GM18520 (cell line): ENCODE measurements around the gene BTG4.

Source experiments
- ATAC-seq: cut with Tn5 transposase; IDR thresholded peaks from one replicate; pipeline ENCODE4 v1.9.1; 2021; ENCODE audit not compliant: unreplicated experiment

The BTG4 gene

DNA sequence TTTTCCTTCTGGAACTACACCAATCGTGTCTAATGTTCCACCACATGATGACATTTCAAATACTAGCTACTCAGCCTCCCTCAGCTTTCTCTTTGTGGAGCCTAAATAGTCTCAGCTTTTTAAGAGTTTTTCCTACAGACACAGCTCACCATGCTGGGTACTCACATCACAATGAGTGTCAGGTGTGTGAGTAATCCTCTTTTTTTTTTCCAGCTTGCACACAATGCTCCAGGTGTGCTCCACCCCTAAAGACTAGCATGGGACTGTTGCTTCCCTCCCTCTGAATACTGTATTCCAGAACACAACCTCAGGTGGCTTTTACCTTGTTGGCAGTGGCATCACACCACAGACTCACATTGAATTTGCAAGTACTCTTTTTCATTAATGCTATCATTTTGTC is 11.7 kb downstream of the BTG4 start:
- ATAC-seq: no peak

GRCh38 chr11:111499483-111499882 is 12.7 kb downstream of the BTG4 start:
- ATAC-seq: no peak

- no peak for ATAC-seq
Measured at GRCh38 chr11:111494040-111494439, 18.1 kb downstream of the BTG4 start.

GRCh38 chr11:111490496-111490895 is 21.7 kb downstream of the BTG4 start:
- no peak for ATAC-seq

GRCh38 chr11:111483431-111483830 is 28.8 kb downstream of the BTG4 start:
- ATAC-seq: no peak

GRCh38 chr11:111479666-111480065 is 32.5 kb downstream of the BTG4 start:
- ATAC-seq: no peak

DNA sequence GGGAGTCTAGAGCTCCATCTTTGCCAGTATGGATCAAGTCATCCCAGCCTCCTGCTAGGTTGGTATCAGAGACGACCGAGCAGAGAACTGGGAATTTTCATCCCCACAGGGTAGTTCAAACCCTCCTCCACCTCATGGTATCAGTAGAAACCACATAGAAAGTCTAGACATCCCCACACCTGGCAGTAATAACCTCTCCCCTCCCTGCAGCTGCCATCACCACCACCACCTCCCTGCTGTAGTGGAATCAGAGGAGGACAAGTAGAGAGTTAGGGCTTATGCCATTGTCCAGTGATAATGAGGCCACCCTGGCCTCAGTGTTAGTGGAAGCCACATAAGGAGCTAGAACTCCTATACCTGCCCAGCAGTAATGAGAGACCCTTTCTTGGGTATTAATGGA is 34.3 kb downstream of the BTG4 start:
- ATAC-seq: no peak

DNA sequence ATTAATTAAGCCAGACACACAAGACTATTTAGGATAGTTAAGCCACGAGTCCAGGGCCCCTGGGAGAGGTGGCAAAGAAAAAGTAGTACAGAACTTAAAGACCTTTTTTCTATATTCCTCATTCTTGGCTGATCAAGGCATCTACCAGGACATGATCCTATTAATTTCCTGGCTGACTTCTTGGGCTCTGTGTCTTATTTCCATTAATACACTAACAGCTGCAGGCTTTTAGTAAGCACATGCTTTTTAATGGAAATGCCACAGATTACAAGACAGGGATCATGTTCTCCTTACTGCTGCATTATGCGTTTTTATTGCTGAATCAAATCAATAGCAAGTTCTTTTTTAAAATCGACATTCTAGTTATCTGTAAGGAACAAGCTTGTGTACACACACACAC is 35.2 kb downstream of the BTG4 start:
- no peak for ATAC-seq

DNA sequence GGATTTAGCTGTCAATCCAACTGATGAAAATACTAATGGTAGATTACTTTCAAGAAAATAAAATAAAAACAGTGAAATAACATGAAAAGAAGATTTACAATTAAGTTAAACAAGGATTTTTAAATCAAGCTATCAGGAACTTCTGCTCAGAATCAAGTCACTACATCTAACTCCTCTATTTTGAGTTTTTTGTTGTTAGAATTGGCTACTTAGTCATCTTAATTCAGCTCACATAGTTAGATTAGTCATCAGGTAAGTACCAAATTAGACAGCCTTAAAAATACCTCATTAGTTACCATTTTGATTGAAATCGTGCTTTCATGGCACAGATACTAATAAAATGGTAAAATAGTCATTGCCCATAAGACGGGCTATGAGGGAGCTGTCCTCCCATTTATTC is 35.8 kb downstream of the BTG4 start:
- no peak for ATAC-seq

DNA sequence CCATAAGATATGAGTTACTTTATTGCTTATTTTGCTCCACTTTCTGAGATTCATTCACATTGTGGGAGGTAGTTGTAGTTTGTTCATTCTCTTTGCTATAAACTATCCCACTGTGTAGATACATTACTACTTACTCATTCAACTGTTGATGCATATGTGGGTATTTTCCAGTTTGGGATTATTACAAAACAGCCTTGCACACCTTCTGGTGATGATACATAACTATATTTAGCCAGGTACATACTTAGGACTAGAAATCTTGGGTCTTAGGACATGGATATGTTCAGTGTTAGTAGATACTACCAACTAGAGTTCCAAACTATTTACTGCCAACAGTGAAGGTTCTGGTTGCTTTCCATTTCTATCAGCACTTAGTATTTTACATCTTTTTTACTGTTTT is 37.8 kb downstream of the BTG4 start:
- ATAC-seq: no peak

DNA sequence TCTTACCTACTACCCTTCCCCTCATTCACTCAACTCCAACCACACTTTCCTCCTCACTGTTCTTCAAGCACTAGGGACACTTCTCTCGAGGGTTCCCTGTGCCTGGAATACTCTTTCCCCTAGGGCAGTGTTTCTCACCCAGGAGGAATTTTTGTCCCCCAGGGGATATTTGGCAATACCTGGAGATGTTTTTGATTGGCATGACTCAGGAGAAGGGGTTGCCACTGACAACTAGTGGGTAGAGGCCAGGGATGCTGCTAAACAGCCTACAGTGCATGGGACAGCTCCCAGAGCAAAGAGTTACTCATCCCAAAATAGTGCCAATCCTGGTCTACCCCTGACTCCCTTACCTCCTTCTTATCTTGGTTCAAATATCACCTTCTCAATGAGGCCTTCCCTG is 40.0 kb downstream of the BTG4 start:
- no peak for ATAC-seq

DNA sequence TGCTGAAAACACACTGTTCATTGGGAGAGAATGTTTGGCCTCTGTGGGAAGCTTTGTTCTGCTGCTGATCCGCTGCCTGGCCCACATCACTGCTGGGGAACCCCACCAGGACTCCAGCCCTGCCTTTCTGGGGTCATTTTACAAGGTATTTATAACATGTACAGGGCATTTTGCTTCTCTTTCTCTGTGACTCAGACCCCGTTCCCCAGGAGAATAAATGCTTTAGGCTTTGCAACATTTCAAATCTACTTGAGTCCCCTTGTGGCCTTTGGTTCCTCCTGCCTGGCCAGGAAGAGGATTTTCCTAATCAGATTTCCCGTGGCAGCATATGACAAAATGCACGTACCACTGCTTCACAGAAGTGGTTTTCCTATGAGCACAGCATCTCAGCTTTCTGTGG is 43.0 kb downstream of the BTG4 start:
- no peak for ATAC-seq

DNA sequence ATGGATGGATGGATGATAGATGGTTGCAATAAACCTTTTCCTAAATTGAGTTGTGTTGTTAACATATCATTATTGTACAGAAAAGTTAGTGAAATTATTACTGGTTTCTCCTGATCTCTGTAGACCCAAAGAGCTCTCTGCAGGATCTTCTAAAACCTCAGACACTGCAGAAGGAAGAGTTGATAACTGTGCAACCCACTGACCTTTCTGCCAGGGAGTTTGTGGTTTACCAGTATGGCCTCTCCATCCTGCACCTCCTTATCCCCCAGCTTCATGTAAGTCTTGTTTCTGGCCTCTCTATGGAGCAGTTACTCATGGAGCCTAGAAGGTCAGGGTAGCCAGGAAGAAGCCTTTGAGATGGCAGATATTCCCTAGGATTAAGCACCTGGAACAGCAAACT is 45.6 kb downstream of the BTG4 start:
- no peak for ATAC-seq

DNA sequence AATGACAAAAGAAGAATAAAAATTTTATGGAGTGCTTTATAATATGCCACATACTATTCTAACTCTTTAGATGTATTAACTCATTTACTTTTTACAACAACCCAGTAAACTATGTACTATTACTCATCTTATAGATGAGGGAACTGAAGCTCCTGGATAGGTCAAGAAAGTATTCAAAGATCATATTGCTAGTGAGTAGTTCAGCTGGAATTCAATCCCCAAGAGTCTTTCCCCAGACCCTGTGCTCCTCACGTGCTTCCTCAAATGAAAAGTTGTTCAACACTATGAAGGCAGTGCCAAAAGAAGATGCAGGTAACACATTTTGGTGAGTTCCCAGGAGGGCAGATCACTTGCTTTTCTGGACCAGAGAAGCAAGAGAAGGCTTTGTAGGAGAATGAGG is 46.8 kb downstream of the BTG4 start:
- no peak for ATAC-seq

DNA sequence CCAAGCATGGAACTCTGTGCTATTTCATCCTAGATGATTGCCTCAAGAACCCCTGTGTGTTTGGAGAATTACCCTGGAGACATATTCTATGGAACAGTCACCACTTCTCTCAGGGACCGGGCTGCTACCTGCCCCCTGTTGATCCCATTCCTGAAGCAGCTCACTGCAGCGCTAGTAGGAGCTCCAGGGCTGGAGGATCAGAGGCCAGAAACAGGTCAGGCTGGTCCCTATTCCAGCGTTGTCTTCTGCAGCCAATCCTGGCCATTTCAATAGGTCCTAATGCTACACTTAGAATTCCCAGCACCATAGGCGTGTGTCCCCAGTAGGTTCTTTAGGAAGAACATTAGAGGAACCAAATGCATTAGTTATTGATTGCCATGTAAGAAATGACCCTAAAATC is 48.9 kb downstream of the BTG4 start:
- no peak for ATAC-seq

DNA sequence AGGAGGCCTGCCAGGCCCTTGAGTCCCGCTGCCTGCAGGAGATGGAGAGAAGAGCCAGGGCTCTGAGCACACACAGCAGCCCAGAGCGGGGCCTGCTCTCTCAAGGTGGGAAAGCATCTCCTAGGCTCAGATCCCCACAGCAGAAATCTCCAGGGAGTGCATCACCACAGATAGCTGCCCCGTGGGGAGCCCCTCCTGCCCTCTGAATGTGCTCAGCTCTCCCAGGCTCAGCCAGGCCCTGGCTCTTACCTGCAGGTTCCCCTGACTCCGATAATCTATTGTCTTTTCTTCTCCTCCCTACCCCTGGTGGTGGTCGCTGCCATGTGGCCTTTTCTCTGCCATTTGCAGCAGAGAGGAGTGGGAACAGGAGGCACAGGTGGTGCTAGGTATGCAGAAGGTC is 49.9 kb downstream of the BTG4 start:
- ATAC-seq: no peak

GRCh38 chr11:111461460-111462235 is 50.5 kb downstream of the BTG4 start:
- ATAC-seq: no peak

DNA sequence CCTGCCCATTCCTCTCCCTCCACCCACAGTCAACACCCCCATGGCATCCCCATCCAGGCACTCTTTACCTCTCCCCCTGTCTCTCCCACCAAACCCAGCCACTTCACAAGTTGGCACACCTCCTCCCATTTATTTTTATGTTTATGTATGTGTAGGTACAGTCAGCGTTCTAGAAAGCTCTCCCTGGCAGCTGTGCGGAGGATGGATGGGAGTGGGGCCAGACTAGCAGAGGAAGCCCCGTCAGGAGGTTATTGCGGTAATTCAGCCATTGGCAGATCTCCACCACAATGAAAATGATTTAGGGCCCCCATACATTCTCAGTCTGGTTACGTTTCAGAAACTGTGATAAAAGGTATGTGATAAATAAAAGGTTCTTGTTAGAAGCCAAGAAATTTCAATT is 51.3 kb downstream of the BTG4 start:
- ATAC-seq: no peak

GRCh38 chr11:111460340-111460739 is 51.8 kb downstream of the BTG4 start:
- no peak for ATAC-seq

DNA sequence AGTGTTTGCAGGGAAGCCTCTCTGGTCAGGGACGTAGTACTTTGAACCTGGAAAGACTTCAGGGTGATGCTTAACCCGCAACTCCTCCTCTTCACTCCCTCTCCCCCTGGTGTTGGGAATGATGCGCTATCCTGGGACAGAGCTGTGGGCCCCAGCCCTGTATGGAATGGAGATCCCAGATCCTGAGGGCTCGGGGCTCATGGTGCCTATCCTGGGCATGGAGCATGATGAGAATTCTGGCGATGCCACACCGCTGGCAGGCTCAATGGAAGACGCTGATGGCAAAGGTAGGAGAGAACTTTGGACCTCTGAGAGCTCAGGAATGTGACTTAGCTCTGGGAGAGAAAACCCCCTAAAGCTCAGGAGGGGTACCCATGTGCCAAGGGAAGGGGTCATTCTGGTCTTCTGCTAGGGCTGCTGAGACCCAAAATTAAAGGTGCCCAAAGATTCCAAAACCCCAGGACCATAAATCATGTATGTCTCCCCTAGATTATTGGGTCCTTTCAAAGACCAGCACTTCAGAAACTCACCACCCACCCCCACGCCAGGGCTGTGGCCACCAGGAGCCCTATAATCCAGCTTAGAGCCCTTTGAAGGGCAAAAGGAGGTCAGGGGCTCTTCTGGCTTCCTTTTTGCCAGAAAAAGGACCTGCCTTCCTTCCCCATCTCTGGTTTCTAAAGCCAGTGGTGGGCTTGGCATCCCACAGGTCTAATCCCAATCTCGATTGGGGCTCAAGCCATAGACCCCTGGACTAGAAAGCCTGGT is 52.5 kb downstream of the BTG4 start:
- no peak for ATAC-seq

DNA sequence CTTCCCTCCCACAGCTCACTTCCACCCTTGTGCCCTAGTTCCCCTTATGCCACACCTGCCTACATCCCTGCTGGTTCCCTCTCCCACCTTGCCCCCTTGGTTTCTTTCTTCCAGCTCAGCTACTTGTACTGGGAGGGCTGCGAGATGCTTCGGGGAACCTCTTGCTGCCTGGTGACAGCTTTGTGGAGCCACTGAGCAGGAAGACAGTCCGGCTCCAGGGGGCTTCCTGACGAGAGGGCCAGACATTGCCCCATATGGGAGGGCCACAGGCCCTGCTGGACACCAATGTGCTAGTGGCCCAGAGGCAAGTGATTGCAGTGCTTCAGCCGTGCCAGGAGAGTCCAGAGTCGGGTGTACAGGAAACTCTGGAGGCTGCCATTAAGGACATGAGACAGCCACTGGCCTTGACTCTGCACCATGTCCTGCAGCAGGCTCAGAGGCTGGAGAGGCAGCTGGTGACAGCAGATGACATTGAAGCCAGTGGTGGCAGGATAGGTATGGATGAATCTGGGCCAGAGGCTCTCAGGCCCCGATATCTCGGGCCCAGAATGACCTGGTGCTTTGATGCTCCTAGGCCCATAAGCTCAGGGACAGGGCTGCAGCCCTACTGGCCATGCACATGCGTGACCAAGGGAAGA is 54.3 kb downstream of the BTG4 start:
- ATAC-seq: no peak
